Midbrain (tissue), 1 donor: ENCODE results near the gene BRME1.

Experiments used
- DNase-seq: peaks from one replicate; lab custom pipeline; 2025; lab: John Stamatoyannopoulos, UW

The BRME1 gene

DNA sequence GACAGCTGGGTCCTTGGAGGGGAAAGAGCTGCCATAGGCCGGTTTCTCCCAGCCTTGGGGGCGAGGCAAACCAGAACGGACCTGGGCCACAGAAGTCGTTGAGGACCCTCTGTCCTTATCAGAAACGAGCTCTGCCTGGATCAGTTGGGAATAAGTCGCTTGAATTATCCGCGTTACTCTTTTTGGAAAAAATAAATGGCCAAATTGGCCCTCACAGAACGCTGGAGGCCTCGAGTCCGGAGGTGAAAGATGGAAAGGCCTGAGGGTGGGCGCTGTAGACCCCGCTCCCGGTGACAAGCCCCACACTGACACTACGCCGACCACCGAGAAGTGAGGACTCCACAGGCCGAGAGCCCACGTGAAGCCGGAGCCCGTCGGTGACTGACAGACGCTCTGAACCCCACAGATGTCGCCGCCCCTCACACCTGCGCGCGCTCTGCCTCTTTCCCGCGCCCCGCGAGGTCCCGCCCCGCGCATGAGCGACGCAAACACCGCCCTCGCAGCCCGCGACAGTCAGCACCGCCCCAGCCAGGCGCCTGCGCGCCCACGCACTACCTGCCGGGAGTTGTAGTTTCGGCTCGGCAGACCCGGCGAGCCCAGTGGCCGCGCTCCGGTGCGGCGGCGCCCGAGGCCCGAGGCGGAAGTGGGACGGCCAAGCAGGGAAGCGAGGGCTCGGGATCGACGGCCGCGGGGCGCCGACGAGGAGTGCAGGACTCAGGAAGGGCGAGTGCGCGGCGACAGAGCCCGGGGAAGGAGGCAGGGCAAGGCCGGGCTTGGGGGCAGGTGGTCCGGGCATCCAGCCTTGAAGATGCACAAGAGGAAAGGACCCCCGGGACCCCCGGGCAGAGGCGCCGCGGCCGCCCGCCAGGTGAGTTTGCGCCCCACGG, at the start of gene BRME1, which contains the start of gene CC2D1A:
Gene BRME1, minus strand, starts transcription at position 484 of the 887 bp plus-strand sequence. CDS start 1,225 bp downstream, outside the sequence.
Gene CC2D1A, plus strand, starts transcription at position 568 of the 887 bp plus-strand sequence. Its CDS starts 241 bp downstream, at position 809.
- peak; percentile 90 for DNase-seq

DNA sequence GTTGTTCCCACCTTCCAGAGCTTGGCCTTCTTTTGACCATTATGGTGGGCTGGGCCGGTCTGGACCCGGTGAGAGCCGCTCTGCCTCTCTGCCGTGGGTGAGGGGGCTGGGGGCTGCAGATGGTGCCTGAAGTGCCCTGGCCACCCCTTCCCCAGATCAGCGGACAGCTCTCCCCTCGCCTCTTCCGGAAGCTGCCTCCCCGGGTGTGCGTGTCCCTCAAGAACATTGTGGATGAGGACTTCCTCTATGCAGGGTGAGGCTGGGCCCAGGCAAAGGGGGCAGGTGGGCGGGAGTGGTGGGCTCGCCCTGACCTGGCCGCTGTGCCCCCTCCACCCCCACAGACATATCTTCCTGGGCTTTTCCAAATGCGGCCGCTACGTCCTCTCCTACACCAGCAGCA, 48.3 kb upstream of the BRME1 start:
- DNase-seq, result no peak

DNA sequence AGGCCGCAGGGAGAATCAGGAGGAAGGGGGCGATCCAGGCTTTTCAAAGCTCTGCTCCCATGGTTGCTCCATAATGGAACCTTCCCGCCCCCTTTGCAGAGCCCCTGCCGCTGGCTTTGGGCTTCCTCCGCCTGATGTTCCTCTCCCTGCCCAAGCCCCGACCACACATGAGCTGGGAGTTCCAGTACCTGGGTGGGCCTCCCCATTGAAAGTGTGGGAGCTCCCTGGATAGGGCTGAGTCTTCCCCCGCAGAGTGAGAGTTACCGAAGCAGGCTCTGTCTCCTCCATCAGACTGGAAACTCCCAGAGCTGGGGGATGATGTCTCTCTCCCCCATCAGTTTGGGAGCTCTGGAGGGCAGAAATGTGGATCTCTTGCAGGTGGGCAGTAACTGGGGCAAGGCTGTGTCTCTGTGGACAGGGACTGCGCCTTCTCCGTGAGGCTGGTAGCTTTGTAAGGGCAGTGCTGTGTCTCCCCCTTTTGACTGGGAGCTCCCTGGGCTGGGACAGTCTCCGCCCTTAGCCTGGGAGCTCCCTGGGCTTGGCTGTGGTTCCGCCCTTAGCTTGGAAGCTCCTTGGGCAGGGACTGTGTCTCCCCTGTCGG, 47.1 kb upstream of the BRME1 start:
- no peak for DNase-seq

DNA sequence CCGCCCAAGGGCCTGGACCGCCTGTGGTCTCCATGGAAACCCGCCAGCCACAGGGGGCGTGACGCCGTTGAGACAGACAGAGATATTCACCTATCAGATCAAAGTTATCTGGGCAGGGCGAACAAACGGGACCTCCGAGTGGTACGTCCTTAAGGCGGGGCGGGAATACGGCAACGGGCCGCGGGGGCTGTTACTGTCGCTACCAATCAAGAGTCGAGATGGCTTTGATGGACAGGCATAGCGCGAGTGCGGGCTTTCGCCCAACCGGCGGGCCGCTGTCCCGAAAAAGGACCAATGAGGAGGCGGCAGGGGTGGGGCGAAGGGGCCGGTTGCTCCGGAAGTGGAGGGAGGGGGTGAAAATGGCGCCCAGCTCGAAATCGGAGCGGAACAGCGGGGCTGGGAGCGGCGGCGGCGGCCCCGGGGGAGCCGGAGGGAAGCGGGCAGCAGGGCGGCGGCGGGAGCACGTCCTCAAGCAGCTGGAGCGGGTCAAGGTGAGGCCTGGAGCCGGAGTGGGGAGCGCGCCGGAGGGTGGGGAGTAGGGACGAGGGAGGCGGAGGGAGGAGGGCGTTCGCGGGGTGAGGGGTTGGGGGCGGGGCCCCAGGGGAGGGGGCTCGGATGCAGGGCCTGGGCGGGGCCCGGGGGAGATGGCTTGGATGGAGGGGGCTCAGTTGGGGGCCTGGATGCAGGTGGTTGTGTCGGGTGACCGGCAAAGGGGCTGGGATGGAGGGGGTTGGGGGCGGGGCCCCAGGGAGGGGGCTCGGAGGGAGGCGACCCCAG, 46.4 kb upstream of the BRME1 start, which contains the start of gene DCAF15:
Gene DCAF15, plus strand, starts transcription at position 356 of the 777 bp plus-strand sequence. Its CDS starts 4 bp downstream, at position 360.
- peak; percentile 100 for DNase-seq

DNA sequence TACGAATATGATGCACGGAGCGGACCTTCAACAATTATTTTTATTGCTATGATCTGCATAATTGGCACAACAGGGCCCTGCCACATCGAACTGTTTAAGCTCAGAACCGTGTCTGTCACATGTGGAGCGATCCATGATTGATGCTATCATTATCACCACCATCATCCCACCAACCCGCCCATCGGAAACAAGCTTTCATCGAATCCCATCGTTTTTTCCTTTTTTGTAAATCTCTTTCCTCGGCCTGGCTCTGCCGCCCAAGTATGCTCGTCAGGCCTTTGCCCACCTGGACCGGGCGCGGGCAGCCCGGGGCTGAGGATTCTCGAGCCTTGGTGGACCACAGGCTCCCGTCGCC, 45.9 kb upstream of the BRME1 start:
- DNase-seq, result no peak

DNA sequence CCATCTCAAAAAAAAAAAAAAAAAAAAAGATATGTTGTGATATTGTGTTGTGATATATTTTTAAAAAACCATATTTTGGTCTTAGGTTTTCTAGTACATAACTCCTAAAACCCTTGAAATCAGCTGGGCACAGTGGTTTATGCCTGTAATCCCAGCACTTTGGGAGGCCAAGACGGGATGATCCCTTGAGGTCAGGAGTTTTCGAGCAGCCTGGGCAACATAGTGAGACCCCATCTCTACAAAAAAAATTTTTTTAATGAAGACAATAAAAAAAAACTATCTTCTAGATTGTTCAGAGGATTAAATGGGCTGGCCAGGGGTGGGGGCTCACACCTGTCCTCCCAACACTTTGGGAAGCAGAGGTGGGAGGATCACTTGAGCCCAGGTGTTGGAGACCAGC, 45.1 kb upstream of the BRME1 start:
- DNase-seq, result no peak

DNA sequence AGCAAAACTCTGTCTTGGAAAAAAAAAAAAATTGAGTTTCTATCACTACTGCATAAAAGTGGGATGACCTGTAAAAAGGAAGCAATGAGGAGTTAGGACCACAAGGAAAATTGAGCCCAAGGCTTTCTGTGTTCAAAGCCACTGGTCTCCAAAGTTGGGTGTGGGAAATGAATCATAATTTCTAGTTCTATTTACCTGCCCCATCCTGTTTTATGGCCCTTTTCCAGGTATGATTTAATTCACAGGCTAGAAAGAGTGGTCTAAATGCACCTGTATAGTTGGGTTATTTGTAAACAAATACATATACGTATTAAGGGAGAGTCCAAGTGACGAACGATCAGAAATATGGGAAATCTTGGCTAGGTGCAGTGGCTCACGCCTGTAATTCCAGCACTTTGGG, 40.5 kb upstream of the BRME1 start:
- DNase-seq, result no peak

DNA sequence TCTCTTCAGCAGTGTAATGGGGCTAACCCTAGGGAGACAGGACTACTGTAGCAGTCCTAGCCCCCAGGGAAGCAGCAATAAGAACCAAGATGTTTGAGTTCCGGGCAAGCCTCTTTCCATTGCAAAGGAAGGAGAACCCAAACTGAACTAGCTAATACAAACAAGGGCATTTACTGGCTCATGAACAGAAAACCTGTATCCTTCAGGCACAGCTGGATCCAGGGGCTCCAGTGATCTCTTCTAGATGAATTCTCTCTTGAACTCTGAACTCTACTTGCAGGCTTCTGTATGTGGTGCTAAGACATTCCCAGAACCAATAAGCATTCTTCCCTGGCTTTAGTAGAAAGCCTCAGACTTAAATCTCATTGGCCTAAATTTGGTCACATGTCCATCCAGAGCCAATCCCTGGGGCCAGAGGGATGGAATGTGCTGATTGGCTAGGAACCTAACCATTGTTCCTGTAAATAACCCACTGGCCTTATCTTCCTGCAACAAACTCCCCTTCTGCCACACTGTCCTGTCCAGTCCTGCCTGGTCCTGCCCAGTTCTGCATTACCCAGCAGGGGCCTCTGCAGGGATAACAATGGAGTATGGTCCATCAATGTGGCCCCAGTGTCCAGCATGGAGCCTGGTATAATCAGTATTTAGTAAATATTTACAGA, 36.2 kb upstream of the BRME1 start:
- no peak for DNase-seq

DNA sequence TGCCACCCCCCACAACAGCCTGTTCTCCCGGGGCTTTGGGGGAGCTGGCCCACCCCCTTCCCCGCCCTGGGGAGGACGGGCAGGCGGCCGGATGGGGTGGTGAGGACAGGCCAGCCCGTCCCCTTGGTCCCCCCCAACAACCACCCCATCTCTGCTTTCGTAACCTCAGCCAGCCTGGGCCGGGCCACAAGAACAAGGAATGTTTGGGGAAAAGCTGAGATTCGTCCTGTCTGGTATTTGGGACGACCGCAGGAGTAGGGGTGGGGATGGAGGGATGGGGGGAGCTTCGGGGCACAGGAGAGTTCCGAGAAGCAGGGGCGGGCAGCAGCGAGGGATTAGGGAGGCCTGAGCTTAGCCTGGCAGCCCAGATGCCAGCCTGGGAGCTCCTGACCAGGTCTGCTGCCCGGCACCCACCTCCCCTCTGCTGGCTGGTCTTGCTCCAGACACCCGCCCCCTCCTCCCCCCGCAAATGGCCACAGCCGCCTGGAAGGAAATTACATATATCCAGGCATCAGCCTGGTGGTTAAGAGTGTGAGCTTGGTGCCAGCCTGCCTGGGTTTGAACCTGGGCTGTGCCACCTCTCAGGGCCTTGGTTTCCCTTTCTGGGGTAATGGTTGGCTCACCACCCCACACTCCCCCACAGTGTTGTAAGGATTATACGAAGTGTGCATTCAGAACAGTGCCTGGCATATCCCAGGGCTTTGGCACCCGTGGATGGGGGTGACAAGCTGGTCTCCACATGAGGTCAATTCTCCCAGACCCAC, 32.6 kb upstream of the BRME1 start, which contains the start of gene PODNL1:
Gene PODNL1, minus strand, starts transcription at position 117 of the 764 bp plus-strand sequence. CDS start 236 bp downstream, outside the sequence.
- DNase-seq, result peak; percentile 17

DNA sequence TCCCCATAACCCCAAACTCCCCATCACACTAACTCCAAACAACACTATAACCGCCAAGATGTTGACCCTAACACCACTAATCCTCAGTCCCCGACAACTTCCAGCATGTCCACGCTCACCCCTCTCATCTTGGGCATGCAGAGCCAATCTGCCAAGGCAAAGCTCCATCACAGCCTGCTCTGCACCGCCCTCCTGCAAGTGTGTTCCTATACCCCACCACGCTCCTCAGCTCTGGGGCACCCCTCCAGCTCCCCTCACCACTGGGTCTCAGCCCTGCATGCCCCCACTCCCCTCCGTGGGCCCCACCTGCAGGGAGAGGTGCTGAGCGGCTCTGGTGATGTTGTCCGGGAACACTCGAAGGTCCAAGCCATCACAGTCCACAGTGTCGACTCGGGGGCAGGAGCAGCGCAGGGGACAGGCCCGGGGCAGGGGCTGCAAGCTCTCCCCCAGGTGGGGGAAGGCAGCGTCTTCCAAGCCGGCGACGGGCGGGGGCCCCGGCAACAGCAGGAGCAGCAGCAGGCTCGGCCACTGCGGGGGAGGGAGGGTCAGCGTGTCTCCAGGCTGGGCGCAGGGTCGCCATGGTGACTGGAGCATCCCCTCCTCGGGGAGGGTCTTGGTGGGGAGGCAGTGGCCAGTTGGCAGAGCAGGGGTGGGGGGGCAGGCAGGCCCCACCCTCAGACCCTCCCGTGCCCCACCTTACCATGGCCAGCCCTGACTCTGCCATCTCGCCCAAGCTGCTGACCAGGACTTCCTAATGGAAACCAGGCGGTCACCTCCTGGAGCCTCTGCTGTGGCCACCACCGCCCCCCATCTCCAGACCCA, 31.8 kb upstream of the BRME1 start:
- DNase-seq, result no peak

DNA sequence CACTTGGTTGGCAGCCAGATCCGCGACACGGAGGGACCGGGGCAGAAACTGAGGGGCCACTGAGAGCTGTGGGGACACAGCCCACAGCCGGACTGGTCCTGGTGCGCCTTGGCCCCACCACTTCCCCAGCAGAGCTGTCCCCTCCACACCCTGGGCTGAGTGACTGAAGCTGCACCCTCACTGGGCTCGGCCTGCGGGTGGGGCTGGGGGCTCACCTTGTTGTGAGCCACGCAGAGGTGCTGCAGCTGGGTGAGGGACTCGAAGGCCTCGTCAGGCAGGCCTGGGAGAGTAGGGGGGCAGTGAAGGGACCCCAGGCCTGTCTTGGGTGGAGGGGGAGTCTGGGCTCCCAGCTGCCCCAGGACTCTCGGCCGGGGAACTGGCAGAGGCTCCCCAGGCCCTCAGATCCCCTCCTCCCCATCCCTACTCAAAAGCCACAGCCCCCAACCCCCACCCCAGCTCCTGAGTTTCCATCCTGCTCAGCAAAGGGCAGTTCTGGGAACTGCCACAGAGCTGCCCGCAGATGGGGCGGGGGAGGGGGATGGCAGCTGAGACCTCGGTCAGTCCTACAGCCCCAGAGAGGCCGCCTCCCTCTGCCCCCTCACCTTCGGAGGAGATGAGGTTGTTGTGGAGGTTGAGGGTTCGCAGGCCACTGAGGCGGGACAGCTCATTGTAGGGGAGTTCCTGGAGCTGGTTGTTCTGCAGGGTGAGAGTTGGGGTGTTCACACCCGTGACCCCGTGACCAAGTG, 30.0 kb upstream of the BRME1 start:
- no peak for DNase-seq

DNA sequence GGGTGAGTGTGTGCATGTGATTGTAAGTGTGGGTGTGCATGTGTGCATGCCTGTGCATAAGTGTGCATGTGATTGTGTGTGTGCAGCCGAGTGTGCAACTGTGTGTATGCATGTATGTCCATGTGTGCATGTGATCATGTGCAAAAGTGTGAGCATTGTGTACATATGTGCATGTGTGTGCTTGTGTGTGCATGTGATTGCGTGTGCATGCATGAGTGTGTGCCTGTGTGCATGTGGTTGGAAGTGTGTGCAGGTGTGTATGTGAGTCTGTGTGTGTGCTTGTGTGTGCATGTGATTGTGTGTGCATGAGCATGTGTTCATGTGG, 28.8 kb upstream of the BRME1 start:
- DNase-seq, result no peak

DNA sequence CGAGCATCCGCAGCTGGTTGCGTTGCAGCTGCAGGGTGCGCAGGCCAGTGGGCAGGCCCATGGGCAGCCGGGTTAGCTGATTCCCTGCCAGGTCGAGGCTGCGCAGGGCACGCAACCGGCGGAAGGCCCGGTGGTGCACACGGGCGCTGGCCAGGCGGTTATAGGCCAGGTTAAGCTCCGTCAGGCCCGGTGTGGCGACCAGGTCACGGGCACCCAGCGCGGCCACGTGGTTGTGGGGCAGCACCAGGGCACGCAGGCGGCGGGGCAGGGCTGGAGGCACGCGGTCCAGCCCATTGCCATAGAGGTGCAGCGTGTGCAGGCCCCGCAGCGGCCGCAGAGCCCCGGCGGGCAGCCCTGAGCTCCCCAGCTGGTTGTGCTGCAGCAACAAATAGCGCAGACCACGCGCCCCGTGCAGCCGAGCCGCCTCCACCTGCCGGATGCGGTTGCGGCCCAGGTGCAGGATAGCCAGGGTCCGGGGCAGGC, 27.0 kb upstream of the BRME1 start:
- DNase-seq, result no peak

DNA sequence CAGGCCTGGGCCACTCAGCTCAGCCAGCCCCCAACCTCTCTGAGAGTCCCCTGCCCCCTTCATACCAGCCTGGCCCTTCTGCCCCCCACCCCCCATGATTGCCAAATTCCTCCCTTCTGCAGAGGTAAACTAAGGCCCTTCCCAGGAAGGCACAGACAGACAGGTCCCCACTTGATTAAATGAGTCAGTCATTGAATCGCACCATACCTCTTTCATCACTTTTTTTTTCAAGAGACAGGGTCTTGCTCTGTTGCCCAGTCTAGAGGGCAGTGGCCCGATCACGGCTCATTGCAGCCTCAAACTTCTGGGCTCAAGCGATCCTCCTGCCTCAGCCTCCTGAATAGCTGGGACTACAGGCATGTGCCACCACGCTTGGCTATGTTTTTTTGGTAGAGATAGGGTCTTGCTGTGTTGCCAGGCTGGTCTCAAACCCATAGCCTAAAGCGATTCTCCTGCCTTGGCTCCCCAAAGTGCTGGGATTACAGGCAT, 26.3 kb upstream of the BRME1 start:
- no peak for DNase-seq

DNA sequence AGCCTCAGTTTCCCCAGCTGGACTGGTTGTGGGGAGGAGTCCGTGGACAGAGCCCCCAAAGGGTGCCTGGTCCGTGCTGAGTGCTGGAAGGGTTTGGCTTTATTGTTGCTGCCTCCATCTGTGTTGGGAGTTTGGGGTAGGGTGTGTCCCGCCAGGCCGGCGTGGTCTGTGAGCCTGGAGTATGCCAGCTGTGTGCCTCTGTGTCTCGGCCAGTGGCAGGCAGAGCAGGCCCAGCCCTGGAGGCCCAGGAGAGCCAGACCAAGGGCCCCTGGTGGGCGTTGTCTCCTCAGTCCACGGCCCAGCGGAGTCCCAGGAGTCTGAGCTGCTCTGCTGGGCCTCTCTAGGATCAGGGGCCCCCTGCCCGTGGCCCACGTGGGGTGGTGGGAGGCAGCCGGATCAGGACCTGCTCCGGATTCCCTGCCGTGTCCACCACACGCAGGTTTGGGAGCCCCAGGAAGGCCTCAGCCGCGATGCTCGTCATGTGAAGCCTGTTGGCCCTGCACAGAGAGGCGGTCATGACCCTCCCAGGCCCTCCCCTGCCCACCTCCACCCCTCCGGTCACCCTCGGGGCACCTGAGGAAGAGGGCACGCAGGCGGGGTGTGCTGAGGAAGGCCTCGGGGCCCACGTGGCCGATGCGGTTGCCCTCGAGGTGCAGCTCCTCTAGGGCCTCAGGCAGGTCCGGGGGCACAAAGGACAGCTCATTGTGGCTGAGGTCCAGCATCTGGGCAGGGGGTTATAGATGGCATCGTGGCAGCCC, 25.7 kb upstream of the BRME1 start:
- no peak for DNase-seq

DNA sequence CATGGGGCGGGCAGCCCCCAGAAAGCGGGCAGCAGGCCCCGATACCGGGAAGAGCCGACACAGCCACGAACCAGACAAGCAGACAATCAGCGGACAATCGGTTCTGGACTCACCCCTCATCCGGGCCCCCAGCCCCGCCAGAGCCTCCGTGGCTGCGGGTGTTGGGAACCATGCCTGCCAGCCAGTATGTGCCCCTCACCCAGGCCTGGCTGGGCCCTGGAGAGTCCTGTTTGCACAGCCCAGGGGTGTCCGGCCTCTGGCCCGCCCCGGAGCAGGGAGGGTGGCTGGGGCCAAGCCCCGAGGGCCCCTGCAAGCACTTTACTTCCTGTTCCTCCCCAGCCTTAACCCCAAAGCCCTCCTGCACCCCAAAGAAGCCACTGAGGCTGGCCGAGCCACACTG, 24.5 kb upstream of the BRME1 start:
- no peak for DNase-seq

DNA sequence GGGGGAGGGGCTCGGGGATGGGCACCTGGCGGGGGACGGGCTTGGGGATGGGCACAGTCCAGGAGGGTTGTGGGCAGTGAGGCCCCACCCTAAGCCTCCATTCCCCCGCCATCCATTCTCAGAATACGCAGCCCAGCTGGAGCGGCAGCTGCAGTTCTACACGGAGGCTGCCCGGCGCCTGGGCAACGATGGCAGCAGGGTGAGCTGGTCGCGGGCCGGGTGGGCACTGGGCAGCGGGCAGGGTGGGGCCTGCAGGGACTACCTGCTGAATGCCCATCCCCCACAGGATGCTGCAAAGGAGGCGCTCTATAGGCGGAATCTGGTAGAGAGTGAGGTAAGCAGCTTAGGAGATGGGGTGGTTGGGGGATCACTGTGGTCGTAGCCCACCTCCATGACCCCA, 24.0 kb upstream of the BRME1 start:
- no peak for DNase-seq

DNA sequence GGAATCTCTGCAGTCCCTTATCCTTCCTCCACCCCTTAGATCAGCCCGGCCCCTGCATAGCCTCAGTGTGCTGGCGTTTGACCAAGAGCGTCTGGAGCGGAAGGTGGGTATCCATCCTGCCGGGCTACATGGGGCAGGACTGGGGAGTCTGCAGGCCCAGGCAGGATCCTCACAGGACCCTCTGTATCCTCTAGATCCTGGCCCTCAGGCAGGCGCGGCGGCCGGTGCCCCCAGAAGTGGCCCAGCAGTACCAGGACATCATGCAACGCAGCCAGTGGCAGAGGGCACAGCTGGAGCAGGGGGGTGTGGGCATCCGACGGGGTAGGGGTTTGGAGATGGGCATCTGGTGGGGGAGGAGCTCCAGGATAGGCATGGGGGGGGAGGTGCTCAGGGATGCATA, 23.4 kb upstream of the BRME1 start:
- DNase-seq, result no peak

DNA sequence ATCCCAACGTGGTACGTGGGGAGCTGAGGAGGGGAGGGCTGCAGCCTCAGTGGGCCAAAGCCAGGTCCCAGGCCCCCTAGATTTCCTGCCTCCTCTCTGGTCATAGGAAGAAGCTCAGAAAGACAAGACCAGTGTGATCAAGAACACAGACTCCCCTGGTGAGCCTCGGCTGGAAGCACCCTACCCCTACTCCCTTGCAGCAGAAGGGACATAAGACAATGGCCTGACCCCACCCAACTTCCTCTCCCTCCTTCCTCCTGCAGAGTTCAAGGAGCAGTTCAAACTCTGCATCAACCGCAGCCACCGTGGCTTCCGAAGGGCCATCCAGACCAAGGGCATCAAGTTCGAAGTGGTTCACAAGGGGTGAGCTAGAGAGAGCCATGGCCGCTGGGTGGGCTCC, 20.8 kb upstream of the BRME1 start:
- no peak for DNase-seq
